Raji (cell line): ENCODE results near the gene C11orf52.

Source experiments
- POLR2A ChIP-seq: IDR thresholded peaks from 2 replicates; pipeline ENCODE4 v1.6.1; 2011; ENCODE audit warnings: low read depth, low read length, control low read depth; ENCODE audit not compliant: insufficient read depth

C11orf52 gene

DNA sequence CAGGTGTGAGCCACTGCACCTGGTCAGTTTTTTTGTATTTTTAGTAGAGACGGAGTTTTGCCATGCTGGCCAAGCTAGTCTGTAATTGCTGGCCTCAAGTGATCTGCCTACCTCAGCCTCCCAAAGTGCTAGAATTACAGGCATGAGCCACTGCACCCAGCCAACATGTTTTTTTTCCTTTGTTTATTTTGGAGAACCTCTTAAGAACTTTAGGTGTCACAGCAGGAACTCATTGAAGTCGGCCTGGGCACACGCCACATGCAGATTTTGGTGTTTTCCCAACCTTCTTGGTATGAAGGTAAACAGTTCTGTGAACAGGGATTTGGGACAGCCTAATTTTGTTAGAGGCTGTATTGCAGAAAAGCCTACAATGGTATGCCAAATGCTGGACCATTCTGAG, 27.8 kb downstream of the C11orf52 start:
- TF ChIP-seq POLR2A = no peak

DNA sequence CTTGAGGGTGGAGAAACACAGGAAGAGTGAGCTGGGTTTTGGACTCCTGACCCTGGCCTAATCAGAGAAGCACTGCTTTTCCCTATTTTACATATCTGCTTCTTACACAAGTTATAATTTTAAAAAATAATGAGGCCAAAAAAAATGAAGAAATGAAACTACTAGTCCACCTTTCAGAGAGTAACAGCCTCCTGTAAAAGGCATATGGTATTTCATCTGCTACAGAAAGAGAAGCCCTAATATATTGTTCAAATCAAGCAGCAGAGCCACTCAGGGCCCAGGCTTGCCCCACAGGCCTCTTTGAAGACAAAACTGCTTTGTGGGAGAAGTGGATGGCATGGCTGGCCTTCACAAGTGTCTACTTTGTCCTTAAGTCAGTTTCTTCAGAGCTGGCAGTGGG, 28.4 kb downstream of the C11orf52 start:
- no peak for TF ChIP-seq POLR2A

DNA sequence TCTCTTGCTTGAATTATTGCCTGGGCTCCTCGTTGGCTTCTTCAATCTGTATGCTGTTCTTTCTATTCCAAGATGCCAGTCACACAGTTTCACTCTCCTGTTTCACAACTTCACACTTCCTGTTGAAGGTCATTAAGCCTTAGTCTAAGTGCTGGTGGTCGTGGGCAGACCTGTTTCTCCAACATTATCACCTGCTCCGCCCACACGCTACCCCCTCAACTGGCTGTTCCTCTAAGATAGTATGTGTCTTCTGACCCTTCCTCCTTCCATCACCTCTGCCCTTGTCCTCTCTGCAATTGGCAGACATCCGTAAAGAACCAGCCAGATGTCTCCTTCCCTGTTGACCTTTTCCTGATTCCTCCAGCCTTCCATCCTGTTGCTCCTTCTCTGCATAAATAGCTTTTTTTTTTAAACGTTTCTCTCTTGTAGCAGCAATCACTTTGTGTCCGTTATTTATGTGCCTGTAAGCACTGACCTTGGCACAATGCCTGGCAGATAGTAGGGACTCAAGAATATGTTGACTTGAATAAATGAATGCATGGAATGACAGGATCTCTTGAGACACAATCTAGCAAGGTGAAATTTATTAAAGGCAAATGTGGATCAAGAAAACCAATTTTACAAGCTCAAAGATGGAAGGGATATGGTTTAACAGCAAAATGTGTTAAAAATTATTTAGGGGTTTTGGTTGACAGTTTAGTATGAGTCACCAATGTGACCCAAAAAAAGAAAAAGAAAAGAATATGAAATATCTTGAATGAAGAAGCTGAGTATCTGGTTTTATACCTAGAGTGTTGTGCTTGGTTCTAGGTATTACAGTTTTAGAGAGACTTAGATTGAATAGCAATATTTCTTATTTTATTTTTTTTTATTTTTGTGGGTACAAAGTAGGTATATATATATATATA, 31.1 kb downstream of the C11orf52 start:
- TF ChIP-seq POLR2A = no peak

DNA sequence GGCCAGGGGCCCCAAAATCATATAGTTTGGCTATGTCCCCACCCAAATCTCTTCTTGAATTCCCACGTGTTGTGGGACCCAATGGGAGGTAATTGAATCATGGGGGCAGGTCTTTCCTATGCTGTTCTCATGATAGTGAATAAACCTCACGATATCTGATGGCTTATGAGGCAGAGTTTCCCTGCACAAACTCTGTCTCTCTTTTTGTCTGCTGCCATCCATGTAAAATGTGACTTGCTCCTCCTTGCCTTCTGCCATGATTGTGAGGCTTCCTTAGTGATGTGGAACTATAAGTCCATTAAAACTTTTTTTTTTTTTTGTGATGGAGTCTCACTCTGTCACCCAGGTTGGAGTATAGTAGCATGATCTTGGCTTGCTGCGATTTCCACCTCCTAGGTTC, 32.9 kb downstream of the C11orf52 start:
- no peak for TF ChIP-seq POLR2A

DNA sequence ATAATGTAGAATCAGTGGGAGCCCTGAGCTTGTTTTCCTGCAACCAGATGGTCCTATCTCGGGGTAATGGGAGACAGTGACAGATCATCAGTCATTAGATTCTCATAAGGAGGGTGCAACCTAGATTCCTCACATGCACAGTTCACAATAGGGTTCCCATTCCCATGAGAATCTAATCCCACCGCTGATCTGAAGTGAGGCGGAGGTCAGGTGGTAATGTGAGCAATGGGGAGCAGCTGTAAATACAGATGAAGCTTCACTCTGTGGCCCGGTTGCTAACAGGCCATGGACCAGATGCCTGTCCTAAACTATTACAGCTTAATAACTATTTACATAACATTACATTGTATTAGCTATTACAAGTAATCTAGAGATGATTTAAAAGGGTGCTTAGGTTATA, 35.4 kb downstream of the C11orf52 start:
- no peak for TF ChIP-seq POLR2A

DNA sequence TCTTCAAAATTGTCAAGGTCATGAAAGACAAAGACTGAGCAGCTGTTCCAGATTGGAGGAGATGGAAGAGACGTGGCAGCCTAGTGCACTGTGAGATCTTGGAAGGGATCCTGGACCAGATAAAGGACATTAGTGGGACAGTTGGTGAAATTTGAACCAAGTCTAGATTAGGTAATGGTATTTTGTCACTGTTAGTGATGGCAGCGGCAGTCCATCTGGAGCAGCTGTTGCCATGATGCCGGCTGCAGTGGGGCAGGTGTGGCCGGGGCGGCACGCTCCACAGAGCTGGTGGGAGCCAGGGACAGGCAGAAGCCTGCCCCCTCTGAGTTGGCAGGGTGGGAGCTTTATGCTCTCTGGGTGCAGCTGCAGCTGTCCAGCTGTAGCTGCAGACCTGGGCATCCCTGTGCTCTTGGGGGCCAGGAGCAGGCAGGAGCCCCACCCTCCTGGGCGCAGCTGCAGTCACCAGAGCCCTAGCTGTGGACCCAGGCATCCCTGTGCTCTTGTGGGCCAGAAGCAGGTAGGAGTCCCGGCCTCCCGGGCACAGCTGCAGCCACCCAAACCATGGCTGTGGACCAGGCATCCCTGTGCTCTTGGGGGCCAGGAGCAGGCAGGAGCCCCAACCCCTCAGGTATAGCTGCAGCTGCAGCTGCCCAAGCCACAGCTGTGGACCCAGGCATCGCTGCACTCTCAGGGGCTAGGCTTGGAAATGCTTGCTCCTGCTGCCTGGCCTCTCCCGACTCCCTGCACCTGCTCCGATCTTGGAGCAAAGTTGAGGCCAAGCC, 39.1 kb downstream of the C11orf52 start:
- no peak for TF ChIP-seq POLR2A

DNA sequence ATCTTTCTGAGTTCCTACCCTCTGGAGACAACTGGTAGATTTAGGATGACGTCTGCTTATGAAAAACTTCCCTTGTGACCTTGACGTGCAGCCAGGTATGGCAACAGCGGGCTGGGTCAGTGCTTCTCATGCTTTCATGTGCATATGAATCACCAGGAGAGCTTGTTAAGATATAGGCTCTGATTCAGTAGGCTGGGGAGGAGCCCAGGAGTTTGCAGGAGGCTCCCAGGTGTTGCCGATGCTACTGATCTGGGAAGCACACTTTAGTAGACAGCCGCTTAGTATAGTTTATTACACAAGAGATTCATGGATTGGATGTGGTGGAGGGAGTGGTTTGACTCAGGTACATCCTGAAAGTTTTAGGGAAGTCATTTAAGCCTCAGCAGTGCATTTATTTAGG, 42.2 kb downstream of the C11orf52 start:
- TF ChIP-seq POLR2A = no peak

DNA sequence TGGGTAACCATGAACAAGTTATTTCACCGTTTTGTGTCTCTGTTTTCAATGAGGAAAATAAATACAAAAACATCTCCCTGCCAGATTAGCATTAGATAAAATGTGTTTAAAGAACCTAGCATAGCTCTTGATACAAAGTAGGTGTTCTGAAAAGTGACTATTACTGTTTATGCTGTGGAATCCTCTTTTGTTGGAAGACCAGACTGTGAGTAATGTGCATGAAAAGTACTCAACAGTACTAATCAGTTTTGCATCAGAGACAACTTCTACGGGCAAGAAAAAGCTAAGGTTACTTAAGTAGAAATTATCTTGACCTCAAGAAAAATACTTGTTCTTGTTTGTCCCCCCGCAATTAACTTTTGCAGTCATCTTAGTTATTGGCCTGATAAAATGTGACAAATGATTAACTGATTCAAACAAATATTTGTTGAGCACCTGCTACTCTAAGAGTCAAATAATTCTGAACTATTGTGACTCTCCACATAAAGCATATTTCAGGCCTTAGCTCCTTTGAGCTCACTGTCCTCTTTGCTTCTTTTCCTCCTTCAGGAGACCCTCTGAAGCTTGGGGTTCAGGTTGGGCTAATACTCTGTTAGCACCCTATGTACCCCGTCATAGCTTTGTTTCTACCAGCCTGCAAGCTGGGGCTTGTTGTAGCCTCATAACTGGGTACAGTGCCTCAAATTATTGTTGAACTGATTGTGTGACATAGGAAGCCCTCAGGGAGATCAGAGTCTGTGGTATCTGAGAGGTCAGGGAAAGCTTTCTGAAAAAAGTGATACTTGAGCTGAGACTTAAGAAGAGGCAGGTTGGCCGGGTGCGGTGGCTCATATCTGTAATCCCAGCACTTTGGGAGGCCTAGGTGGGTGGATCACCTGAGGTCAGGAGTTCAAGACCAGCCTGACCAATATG, 42.9 kb downstream of the C11orf52 start:
- no peak for TF ChIP-seq POLR2A

DNA sequence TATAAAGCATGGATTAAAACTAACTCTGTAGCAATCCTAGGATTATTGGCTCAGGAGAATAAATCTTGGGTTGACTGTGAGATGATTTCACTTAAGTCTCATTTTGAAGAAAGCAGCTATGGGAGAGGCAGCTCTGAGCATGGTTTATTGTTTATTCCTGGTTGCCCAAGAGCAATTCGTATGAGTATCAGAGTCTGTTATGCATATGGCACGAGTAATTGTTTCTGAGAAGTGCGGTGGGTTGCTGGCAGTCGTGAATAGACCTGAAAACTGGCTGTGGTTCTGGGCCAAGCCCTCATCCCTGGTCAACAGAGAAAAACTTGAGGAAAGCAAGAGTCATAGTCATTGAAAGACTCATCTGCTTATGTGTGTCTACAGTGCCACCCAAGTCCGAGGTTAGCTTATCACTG, 45.2 kb downstream of the C11orf52 start:
- TF ChIP-seq POLR2A = no peak

DNA sequence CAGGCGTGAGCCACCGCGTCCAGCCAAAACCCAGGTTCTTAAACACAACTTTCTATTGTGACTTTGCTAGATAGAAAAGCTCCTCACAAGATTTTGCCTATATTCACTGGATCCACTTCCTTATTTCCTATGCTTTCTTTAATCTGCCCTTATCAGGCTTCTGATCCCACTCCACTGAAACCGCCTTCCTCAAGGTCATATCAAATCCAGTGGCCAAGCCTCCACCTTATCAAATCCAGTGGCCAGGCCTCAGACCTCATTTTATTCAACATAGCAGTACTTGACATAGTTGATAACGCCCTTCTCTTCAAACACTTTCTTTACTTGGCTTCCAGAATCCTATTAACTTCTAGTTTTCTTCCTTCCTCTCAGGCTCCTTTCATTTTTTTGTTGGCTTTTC, 48.0 kb downstream of the C11orf52 start:
- TF ChIP-seq POLR2A = no peak

DNA sequence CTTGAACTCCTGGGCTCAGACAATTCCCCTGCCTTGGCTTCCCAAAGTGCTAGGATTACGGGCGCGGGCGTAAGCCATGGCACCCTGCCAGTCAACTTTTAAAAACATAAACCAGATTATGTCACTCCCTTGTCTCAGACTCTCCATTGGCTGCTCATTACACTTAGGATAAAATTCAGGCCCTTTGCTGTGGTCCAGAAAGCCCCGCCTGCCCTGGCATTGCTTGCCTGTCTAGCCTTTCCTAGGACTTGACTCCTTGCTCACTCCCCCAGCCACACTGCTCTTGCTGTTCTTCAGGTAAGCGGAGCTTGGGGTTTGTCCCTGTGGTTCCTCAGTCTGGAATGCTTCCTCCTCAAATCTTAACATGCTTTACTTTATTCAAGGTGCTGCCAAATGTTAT, 48.9 kb downstream of the C11orf52 start:
- TF ChIP-seq POLR2A = no peak

DNA sequence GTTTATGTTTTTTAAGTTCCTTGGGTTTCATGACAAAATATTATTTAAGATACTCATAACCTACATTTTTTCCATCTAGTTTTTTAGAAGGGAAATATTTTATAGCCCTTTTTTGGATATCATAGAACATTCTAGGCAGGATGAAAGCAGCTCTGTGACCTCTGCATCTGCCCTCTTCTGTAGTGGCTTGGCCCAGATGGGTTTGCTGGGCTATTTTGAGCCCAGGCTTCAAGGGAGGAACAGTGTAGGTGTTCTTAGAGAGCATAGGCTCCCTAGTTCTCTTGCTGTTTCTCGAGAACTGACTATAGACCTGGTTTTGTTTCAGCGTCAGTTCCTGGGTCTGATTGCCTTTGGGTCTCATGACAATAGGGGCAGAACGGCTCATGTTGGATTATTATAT, 50.6 kb downstream of the C11orf52 start:
- TF ChIP-seq POLR2A = no peak

DNA sequence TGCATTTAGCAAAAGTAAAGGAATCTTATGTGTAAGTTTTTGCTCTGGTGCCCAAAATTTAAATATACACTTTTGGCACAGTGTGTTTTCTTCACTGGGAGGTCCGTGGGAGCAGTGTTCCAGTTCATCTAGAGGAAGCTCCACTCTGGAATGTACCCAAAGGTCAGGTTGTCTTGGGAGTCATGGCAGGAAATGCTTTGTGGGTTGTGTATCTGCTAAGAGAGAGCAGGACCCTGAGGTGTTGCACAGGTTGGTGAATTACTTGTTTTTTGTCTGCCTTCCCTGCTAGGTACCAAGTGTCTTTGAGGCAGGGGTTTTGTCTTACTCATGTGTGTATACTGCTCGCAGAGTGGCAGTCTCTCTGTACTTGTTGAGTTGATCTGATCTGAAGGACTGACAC, 55.7 kb downstream of the C11orf52 start:
- TF ChIP-seq POLR2A = no peak

DNA sequence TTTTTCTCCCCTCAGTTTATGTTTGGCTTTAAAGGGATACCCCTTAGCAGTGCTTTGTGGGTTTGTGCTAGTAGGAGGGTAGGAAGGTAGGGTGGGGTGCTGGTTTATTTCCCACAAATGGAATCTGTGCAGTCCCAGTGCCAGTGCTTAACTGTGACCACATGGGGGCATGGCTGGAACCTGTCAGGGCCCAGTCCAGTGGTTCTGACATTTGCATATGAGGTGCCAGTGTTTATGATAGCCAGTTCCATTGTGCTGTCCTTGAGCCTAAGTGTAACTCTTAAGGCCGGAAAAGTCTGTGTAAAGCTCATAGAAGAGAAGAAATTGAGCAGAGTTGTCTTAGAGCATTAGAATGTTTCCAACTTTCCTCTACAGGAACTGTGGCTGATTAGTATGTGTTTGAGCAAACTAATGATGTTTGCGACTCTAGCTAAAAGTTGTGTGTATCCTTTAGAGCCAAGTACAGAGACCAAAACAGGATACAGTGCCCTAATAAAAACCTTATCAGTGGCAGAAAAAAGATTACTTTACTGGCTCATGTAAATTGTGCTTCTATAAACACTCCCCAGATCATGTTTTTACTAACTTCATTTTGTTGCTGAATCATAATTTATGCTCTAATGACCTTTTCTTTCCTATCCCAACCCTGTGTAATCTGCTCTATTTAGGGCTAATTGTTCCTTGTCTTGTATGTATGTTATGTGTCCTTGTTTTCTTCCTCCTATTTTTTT, 56.5 kb downstream of the C11orf52 start:
- no peak for TF ChIP-seq POLR2A
